Measurements from ENCODE around the gene TM7SF2. TPM values are rescaled to one million over a fixed set of nuclear protein-coding genes. Genes with fewer than 3 reads are reported as not detected.
"Not testable (repeated sequence)": the region's sequence is repeated elsewhere in the genome, so short reads cannot be mapped to it uniquely, and the experiment has no call there.

TM7SF2 gene
- total RNA-seq, 1 donor from 2014 or later = 12.8 TPM

- DNase-seq (ENCODE audit: extremely low read depth, low read depth, low spot score) = no peak
These were observed 16.8 kb downstream of the TM7SF2 start for GRCh38 chr11:65128182-65129145.

- no peak for DNase-seq (ENCODE audit: extremely low read depth, low read depth, low spot score)
These were observed 18.2 kb downstream of the TM7SF2 start for GRCh38 chr11:65129649-65130441.

- DNase-seq (ENCODE audit: extremely low read depth, low read depth, low spot score) = no peak
These were observed 19.2 kb downstream of the TM7SF2 start for GRCh38 chr11:65130631-65131416.

- DNase-seq (ENCODE audit: extremely low read depth, low read depth, low spot score) = no peak
These were observed 19.7 kb downstream of the TM7SF2 start for GRCh38 chr11:65131417-65131776.

- no peak for DNase-seq (ENCODE audit: extremely low read depth, low read depth, low spot score)
These were observed 20.2 kb downstream of the TM7SF2 start for GRCh38 chr11:65131895-65132237.

GRCh38 chr11:65132238-65132987 is 20.7 kb downstream of the TM7SF2 start:
- no peak for DNase-seq (ENCODE audit: extremely low read depth, low read depth, low spot score)

- DNase-seq (ENCODE audit: extremely low read depth, low read depth, low spot score) = no peak
These were observed 21.5 kb downstream of the TM7SF2 start for GRCh38 chr11:65132988-65133700.

GRCh38 chr11:65133724-65134123 is 22.1 kb downstream of the TM7SF2 start:
- DNase-seq (ENCODE audit: extremely low read depth, low read depth, low spot score) = no peak

- no peak for DNase-seq (ENCODE audit: extremely low read depth, low read depth, low spot score)
These were observed 22.7 kb downstream of the TM7SF2 start, which contains the start of gene SYVN1 for GRCh38 chr11:65134240-65134951. SYVN1 (minus strand) TSS chr11:65134519; CDS start chr11:65133601, 918 bp downstream.

- DNase-seq (ENCODE audit: extremely low read depth, low read depth, low spot score) = peak; percentile 85
These were observed 23.4 kb downstream of the TM7SF2 start for GRCh38 chr11:65134952-65135632.

- no peak for DNase-seq (ENCODE audit: extremely low read depth, low read depth, low spot score)
These were observed 24.0 kb downstream of the TM7SF2 start for GRCh38 chr11:65135633-65136145.

GRCh38 chr11:65136515-65137096 is 24.9 kb downstream of the TM7SF2 start:
- DNase-seq (ENCODE audit: extremely low read depth, low read depth, low spot score) = no peak

GRCh38 chr11:65141896-65142494 is 30.3 kb downstream of the TM7SF2 start:
- DNase-seq (ENCODE audit: extremely low read depth, low read depth, low spot score) = no peak

GRCh38 chr11:65147352-65148075 is 35.8 kb downstream of the TM7SF2 start:
- no peak for DNase-seq (ENCODE audit: extremely low read depth, low read depth, low spot score)

- no peak for DNase-seq (ENCODE audit: extremely low read depth, low read depth, low spot score)
These were observed 37.0 kb downstream of the TM7SF2 start for GRCh38 chr11:65148657-65149056.

GRCh38 chr11:65150131-65150508 is 38.4 kb downstream of the TM7SF2 start:
- DNase-seq (ENCODE audit: extremely low read depth, low read depth, low spot score) = not testable (repeated sequence)
